ENCODE data around the gene MAPK1IP1L.
A peak's percentile ranks its signal among the peaks of the same experiment; 100 is the strongest.

MAPK1IP1L gene

GRCh38 chr14:55103971-55104954, 52.8 kb downstream of the MAPK1IP1L start:
- H3K4me3 ChIP-seq (ENCODE audit: low read depth, low read length): no peak overlapping the region
- no peak for DNase-seq (ENCODE audit: low read depth)
- TF ChIP-seq CTCF (conservative IDR thresholded peaks at IDR 0.05; ENCODE audit: low read depth, low read length): no peak

DNA sequence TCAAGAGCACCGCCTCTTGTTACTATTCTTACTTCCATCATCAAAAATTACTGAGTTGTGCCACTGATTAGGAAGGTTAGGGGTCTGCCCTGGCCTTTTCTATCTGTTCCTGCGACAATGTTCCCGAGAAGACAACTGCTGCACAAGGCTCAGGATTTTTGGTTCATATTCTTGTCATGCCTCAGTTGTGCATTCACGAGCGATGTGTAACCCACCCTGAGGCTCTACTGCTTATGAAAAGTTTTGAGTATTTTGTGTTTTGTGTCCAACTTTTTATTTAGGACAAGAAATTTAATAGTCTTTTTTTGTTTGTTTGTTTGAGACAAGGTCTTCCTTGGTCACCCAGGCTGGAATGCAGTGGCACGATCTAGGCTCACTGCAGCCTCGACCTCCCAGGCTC, 54.5 kb downstream of the MAPK1IP1L start:
- TF ChIP-seq CTCF (conservative IDR thresholded peaks at IDR 0.05; ENCODE audit: low read depth, low read length): no peak
- no peak overlapping the region for H3K4me3 ChIP-seq (ENCODE audit: low read depth, low read length)
- no peak for DNase-seq (ENCODE audit: low read depth)

- DNase-seq (ENCODE audit: low read depth): peak; percentile 99
- TF ChIP-seq CTCF (conservative IDR thresholded peaks at IDR 0.05; ENCODE audit: low read depth, low read length): no peak
Measured at GRCh38 chr14:55107766-55108554, 56.5 kb downstream of the MAPK1IP1L start.

DNA sequence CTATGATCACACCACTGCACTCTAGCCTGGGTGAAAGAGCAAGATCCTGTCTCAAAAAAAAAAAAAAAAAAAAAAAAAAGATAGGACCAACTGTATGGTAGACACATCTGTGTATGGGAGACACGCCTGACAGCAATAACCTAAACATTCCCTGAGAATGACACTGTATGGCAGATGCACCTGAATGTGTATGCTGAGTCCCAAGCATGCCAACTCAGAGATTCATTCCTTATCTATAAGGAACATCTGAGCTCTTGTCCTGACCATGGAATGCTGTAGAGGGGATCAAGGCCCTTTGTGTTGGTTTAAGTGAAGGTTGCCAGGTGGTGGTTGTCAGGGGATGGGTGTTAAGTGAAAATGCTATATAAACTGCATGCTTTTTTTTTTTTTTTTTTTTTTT, 58.4 kb downstream of the MAPK1IP1L start:
- no peak for DNase-seq (ENCODE audit: low read depth)
- H3K4me3 ChIP-seq (ENCODE audit: low read depth, low read length): no peak overlapping the region
- TF ChIP-seq CTCF (conservative IDR thresholded peaks at IDR 0.05; ENCODE audit: low read depth, low read length): no peak

More at GRCh38 chr14:55107766-55108554, 56.5 kb downstream of the MAPK1IP1L start:
- H3K4me3 ChIP-seq (ENCODE audit: low read depth, low read length): no peak overlapping the region

DNA sequence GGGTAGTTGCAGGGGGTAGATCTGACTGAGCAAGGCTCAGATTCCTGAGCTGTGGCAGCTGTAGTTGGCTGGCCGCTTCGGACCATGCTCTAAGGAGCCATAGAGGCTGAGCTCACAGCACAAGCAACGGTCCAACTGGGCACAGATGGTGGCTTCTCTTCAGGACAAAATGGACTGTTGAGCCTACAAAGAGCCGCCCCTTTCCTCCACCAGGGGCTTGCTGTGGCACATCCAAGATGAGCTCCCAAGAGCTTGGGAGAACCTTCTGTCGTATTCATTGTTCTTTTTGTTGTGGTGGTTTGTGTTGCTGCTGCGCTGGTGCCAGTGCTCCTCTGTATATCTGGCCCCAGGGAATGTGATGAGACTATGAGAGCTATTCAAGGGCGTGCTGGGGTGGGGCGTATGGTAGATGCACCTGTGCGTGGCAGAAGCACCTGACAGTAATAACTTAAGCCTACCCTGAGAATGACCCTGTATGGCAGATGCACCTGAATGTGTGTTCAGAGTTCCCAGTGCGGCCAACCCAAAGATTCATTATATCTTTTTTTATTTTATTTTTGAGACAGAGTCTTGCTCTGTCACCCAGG, 59.8 kb downstream of the MAPK1IP1L start:
- no peak for DNase-seq (ENCODE audit: low read depth)
- TF ChIP-seq CTCF (conservative IDR thresholded peaks at IDR 0.05; ENCODE audit: low read depth, low read length): peak; percentile 7
- H3K4me3 ChIP-seq (ENCODE audit: low read depth, low read length): no peak overlapping the region

DNA sequence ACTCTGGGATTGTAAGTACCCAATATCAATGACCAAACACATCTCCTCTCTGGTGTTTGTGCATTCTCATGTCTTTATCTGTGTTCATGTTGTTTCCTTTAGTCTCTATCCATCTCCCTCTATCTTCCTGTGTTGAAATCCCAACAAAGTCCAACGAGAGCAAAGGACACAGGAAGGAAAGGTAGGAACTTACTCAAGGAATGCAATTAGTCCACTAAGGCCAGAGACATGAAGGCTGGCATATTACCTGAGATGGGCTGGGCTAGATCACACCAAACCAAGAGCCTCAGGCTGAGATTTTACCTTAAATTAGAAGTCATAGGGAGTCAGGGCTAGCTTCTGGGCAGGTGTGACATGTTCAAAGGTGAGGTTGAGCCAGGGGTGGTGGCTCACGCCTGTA, 63.3 kb downstream of the MAPK1IP1L start:
- no peak for TF ChIP-seq CTCF (conservative IDR thresholded peaks at IDR 0.05; ENCODE audit: low read depth, low read length)
- no peak overlapping the region for H3K4me3 ChIP-seq (ENCODE audit: low read depth, low read length)
- DNase-seq (ENCODE audit: low read depth): no peak

All from choroid plexus epithelial cell (primary cell).